Ramos (cell line): ENCODE results near the gene ELK4.

Source experiments
- in situ Hi-C: fragments of 300-500 bp; cut with MboI; formaldehyde crosslinking; loops from one replicate; pipeline ENCODE4 v1.14.3; 2022; ENCODE audit warnings: low sequenced_read_pairs; ENCODE audit not compliant: unreplicated experiment

Gene ELK4

DNA sequence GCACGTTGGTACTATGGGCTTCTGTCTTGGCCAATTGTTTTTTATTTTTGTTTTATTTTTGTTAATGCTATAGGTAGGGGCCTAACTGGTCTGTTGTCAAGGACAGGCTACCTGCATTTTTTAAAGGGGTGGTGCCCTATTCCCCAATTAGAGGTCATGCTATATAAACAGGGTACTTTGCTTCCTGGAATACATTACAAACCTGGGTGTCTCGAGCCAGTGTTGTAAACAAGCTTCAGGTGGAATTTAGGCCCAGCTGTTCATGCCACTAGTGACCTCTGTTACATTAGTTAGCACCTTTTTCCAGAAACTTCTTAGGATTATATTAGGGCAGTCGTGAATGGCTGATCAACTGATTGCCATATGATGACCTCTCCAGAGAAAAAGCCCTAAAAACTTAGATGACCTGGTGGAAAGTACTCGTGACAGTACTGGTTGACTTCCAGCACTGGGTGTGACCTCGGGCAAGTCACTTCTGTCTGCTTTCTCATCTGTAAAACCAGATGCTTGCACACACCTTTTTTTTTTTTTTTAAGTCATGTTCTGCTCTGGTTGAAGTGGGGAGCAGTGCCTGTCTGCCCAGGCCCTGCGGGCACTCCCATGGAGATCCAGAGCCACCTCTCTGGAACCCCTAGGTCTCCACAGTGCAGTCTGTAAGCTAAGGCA, 46.5 kb downstream of the ELK4 start:
- in situ Hi-C loops: loop anchor here (5.0 kb wide), 1 partner anchor 52 kb away; no protein-coding TSS in a partner anchor

DNA sequence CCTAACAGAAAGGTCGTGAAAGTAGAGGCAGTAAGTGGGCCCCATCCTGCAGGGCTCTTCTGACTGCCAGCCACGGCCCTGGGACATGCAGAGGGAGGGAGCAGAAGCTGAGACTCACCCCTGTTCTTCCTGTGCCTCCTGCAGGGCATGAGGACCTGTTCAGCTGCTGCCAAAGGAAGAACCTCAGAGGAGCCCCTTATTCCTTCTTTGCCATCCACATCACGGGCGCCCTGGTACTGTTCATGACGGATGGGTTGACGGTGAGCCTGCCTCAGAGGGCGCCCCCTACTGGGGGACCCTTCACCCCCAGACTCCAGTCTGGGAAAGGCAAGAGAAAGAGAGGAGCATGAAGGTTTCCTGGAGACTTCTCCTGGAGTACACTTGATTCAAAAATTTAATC, 47.1 kb downstream of the ELK4 start:
- in situ Hi-C loops: loop anchor here (5.0 kb wide), 1 partner anchor 53 kb away; no protein-coding TSS in a partner anchor

DNA sequence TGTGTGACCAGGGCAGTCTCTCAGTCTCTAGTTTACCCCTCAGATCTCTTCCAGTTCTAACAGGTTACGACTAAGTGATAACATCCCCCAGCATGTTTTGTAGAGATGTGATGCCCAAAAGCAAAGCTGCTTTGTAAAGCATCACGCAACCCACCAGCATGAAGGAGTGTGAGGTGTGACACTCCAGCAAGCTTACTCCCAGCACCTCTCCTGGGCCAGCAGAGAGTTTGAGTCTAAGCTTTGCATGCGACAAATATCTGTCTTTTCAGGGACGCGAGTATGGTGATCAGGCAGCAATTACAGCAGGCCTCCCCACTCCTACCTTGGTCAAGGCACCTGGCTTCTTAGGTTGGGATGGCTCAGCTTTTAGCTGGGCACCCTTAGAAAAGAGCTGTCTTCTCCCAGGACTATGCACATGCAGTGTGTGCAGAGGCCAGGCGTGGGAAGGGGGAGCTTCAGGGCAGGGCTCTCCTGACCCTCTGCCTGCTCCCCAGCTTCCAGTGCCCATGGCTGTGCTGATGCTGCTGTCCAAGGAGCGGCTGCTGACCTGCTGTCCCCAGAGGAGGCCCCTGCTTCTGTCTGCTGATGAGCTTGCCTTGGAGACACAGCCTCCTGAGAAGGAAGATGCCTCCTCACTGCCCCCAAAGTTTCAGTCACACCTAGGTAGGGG, 48.2 kb downstream of the ELK4 start:
- in situ Hi-C loops: no loop called here

DNA sequence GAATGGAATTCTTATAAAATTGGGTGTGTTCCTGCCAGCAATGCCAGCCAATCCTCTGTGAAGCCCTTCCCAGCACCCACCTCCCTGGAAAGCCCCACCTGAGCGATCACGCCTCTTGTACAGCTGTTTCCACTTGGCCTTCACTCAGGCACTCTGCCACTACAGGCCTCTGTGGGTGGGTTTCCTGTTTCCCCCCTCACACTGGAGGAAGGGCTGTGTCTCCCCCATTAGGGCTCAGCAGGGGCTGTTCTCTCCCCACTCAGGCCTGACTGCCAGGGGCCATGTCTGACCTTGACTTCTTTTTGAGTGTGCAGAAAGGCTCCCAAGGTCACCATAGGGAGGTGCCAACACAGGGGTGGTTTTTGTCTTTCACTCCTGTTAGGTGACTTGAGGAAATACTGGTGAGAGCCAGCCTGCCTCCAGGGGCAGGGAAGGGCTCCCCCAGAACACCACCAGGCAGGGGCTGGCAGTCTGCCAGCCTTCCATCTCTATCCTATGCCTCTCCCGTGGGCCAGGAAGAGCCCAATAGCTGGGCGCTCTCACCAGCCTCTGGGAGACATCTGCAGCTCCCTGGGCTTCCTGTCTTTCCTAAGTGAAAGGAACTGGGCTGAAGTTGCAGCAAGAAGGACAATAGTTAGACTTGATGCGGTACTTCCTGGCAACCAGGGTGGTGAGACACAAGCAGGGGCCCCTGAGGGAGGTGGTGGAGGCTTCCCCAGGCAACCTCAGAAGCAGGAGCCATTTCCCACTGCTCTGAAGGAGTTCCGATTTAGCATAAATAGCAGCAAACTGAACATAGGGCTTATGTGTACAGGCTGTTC, 49.1 kb downstream of the ELK4 start:
- in situ Hi-C loops: no loop called here

DNA sequence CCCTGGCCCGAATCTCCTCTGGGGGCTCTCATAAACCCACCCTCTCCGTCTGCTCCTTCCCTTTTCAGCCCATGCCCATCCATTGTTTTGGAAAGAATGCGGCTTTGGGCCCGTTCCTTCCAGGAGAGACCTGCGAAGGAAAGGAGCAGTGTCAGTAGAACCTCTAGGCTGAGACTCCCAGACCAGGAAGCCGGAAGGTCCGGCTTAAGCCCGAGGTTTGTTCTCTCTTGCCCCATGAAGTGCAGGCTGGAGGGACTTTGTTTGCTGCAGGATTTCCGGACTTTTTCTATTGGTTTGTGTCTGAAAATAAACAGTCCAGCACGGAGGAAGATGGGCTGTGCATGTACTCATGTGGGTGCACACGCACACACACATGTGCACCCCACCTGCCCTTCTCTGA, 49.8 kb downstream of the ELK4 start:
- in situ Hi-C loops: no loop called here

DNA sequence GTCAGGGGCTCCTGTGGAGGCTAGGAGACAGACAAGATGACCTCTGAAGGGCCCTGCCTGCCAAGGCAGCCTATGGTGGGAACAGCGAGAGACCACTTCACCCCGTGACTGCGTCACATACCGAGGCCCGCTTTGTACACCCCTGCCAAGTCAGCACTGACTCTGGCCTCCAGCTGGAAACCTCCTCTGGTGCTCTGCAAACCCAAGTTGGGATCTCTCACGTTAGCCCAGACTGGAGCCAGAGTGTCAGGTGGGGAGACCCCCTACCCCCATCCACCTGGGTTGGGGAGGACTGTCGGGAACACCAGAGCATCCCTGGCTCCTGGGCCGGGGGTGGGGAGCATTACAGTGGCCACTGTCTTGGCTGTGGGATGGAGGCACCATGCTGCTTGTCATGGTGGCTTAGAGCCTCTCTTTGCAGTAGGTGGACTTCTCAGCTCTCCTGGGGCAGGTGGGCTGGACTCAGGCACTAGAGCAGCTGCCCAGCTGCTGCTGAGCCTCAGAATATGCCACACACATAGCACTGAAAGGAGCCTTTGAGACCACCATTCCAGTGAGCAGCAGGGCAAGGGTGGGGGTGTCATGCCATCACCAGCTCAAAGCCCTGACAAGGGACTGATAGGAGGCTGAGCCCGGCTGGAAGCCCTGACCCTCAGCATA, 50.4 kb downstream of the ELK4 start:
- in situ Hi-C loops: no loop called here

DNA sequence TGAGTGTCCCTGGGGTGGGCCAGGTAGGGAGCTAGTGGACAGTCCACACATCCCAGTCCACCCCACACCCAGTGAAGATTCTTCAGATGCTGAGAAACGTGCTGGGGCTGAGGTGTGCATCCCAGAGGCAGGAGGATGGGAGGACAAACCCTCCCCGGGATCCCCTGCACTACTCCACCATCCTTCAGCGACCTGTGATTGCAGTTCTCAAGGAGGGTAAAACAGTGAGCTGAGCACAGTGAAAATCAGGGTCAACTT, 51.0 kb downstream of the ELK4 start:
- in situ Hi-C loops: no loop called here

DNA sequence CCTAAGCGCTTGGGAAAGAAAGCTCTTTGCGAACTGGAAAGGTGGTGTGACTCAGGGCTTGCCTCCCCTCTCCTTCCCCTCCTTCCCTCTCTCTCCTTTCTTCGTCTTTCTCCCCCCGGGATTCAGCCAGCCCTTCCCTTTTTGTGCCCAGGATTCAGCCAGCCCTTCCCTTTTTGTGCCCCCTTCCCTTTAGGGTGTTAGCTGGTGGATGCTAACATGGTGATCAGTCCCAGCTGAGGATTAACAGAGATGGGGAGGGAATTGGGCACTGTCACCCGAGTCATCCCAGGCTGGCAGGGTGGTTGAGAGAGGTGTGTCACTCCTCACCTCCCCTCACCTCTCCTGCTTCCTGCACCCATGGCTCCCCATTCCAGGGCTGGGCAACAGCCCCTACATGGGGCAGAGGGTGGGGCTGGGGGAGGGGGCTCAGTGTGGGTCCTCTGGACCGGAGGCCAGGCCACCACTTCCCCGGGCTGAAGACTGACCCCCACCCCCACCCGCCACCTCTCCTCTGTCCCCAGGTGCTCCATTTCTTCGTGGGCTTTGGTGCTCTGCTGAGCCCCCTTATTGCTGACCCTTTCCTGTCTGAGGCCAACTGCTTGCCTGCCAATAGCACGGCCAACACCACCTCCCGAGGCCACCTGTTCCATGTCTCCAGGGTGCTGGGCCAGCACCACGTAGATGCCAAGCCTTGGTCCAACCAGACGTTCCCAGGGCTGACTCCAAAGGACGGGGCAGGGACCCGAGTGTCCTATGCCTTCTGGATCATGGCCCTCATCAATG, 51.5 kb downstream of the ELK4 start:
- in situ Hi-C loops: no loop called here

DNA sequence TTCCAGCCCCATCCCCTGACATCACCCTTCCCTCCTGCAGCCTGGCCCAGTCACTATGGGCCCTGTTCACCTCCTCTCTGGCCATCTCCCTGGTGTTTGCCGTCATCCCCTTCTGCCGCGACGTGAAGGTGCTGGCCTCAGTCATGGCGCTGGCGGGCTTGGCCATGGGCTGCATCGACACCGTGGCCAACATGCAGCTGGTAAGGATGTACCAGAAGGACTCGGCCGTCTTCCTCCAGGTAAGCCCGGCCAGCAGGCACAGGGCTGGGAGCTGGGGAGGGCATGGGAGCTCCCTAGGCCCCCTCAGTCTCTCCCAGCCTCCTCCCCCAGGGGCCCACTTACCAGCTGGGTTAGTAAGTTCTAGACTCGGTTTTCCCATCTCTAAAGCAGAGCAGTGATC, 52.1 kb downstream of the ELK4 start:
- in situ Hi-C loops: no loop called here

DNA sequence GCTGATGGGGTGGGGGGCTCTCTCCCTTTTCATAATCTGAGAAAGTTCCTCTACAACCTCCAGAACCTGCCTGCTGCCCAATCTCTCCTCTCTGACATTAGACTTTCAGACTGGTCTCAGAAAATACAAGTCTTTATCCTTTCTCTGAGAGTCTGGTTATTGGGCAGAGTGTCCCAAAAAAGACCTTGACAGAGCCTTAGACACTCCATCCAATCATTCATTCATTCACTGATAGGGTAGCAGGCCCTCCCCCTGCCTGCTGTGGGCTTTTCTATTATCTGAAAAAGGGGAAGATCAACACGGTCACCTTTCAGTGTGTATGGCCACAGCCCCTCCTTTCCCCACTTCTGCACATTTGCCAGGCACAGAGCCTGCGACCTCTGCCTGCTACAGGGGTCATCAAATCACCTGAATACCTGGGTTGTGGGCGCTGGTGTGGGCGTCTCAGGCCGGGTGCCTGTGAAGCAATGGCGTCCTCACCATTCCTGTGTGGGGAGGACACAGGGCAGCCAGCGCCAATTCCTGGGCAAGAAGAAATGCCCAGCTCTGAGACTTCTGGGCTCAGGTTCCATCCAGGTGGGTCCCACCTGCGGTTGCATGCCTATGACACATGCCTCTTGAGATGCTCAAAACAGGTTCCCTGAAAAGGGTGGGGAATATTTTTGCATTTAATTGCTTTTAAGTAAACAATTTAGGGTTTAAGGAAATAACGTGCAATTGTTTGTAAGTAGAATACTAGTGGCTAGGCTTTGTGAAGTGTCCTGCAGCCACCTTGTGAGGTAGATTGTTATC, 52.8 kb downstream of the ELK4 start:
- in situ Hi-C loops: no loop called here

DNA sequence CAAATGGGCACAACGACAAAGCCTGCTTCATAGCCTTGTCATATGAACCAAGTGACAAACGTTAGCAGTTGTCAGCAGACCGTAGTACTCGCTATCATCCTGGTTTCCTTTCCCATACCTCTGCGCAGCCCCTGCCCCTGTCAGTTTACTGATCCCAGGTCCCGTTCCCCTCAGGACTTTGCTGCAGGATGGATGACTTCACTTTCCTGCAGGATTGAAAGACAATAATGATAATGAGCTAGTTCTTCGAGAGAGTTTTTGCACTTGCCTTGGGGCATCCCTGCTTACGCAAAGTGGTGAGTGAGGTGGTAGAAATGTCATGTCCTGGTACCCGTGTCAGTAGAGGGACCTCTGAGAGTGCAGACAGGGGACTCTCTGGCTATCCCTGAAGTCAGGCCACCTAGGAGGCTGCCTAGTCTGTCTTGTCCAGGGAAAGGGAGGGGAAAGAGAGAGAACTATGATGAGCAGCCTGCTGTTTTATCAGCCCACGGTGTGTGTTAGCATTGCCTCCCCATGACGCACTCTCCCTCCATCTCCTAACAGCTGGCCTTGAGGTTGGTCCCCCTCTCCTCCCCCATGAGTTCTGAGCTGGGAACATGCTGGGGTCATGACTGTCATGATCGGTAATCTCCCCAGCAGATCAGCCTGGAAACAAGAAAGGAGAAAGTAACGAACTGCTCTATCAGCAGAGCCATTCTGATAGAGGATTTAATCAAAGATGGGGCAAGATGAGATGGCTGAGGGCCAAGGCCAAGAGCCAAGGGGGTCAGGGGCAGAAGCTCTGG, 53.7 kb downstream of the ELK4 start:
- in situ Hi-C loops: no loop called here

DNA sequence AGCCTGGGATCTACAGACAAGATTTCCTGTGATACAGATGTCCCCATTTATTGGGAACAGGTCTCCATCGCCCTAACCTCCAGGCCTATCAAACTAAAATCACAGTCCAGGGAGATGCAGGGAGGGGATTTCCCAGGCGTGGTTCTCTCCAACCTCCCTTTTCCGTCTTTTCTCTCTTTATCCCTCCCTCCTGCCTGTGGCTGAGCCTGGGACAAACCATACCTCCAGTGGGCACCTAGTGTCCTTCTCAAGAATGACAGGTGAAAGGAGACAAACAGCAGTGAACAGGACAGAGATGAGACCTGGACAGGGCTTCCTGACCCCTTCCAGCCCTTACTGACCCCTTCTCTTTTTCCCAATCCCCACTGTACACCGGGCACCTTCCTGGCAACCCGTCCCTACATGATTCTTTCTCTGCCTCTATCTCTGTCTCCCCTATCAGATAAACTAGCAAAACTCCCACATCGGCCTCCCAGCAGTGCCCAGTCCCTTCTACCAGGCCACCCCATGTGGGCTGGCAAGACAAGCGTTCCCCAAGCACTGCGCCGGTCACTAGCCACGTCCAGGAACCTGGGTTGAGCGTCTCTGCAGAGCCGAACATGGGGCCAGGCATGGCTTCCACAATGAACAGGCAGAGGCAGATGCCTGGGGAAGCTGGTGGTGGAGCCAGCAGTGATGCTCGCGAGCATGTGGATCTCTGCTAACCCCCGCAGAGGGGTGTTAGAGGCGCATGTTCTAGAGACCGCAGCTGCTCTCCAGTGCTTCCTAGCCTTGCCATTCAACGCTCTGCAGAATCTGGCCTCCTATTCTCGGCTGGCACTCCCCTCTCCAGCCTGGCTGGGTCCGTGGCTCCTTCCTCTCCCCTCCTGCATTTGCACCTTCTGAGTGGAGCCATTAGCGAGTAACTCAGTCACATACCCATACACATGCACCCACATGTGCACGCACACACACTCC, 54.7 kb downstream of the ELK4 start:
- in situ Hi-C loops: no loop called here

DNA sequence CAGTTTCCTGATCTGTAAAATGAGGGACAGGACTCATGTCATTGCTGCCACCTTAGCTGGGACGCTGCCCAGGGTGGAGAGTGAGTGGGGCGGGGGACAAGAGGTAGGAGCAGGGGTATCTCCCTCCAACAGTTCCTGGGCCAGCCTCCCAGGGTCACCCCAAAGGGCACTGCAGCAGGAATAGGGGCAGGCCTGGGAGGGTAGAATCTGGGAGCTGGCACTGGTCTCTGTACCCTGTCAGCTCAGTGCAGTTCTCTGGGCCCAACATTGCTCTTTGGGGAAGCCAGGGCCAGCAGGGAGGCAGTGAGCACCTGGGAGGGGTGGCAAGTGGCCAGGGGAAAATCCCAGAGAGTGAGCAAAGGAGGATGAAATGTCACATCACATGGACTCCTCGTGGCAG, 55.8 kb downstream of the ELK4 start:
- in situ Hi-C loops: no loop called here

DNA sequence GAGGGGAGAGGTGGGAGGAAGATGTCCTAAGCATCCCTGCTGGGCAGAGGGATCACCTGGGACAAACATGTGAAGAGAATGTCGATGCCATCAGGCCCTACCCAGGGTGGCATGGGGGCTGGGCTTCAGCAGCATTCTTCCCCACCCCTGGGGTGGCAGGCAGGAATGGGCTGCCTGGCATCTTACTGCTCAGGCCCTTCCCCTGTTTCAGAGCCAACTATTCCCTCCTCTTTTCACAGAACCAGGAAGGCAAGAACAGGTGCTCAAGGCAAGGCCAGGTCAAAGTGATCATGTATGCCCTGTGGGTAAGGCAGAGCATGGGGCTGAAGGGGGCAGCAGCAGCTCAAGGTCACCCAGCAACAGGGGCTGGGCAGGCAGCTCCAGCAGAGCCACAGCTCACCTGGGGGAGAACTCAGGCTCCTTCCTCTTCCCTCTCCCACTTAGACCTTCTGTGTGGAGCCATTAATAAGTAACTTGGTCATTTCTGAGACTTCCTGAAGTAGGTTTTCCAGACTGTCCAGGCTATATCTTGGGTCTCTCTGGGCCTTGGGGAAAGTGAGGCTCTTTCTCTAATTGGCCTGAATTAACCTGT, 56.4 kb downstream of the ELK4 start:
- in situ Hi-C loops: no loop called here

DNA sequence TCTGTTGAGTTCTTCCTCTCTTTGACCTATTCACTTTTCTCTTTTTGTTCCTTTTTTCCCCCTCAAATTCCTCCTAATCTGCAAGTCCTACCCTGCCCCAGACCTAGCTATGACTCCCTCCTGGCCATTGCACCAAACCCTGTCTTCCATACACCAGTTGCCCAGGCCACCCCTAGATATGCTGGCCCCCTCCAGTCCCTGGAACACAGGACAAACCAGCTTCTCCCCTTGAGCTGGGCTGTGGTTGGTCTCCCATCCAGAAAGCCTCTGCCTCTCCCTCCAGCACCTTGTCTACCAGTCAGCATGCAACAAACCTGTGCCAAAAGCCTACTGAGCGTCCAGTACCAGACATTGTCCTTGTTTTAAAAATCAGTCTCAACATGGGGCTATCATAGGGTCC, 59.4 kb downstream of the ELK4 start:
- in situ Hi-C loops: loop anchor here (25.0 kb wide), 1 partner anchor 390 kb away; no protein-coding TSS in a partner anchor

DNA sequence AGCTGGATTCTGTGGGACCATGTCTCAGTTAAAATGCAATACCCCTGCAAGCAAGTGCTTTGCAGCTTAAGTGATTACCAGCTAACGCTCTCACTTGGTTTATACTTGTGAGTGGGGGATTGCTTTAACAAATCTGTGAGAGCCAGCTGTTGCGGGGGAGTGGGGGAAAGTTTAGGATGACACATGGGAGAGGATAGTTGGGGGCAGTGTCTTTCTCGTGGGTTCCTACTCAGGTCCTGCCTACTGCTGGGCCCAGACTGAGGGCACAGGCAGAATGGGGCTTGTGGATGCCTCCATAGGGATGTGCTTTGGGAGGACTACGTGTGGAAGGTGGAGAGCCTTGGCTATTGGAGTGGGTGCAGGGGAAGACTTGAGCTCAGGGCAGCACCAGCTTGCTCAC, 60.1 kb downstream of the ELK4 start:
- in situ Hi-C loops: loop anchor here (25.0 kb wide), 1 partner anchor 391 kb away; no protein-coding TSS in a partner anchor
